Activated CD4-positive, alpha-beta T cell treated with anti-CD3 and anti-CD28 coated beads, Interleukin-2, amount 10 ng/mL, durations not matched to agents 7 days and 5 days (primary cell): ENCODE data around the gene PIP5KL1. TPM values are rescaled to one million over a fixed set of nuclear protein-coding genes. Genes with fewer than 3 reads are reported as not detected.
A peak's percentile ranks its signal among the peaks of the same experiment; 100 is the strongest.

ENCODE experiments used
- CTCF ChIA-PET: fragments of 350-600 bp; sonication (Branson Sonifier 250); formaldehyde crosslinking; loops from one replicate; lab custom pipeline; 2021; ENCODE audit warnings: antibody characterized with exemption; lab: Charles Lee
- POLR2A ChIA-PET: fragments of 350-600 bp; sonication (Branson Sonifier 250); formaldehyde crosslinking; loops from one replicate; lab custom pipeline; 2021; ENCODE audit warnings: antibody characterized with exemption; lab: Charles Lee
- DNase-seq: peaks from one replicate; pipeline ENCODE4 v3.0.0-alpha.2; 2020
- H3K27ac Mint-ChIP-seq: one replicate; pipeline ENCODE4 v1.8.0; 2021; ENCODE audit warnings: mild to moderate bottlenecking, moderate library complexity, mixed read lengths
- H3K27me3 Mint-ChIP-seq: one replicate; pipeline ENCODE4 v1.8.0; 2021; ENCODE audit warnings: mixed read lengths
- H3K36me3 Mint-ChIP-seq: one replicate; pipeline ENCODE4 v1.8.0; 2021; ENCODE audit warnings: low read depth, mixed read lengths
- H3K4me1 Mint-ChIP-seq: one replicate; pipeline ENCODE4 v1.8.0; 2021; ENCODE audit warnings: mixed read lengths
- H3K4me3 Mint-ChIP-seq: one replicate; pipeline ENCODE4 v1.8.0; 2021; ENCODE audit warnings: mild to moderate bottlenecking, moderate library complexity, mixed read lengths
- H3K9me3 Mint-ChIP-seq: one replicate; pipeline ENCODE4 v1.8.0; 2021; ENCODE audit warnings: mixed read lengths
- total RNA-seq, 2 experiments: library from RNA; stranded (reverse); gene quantifications; one replicate each; pipeline ENCODE4 v1.2.3, GENCODE V29; 2021

PIP5KL1 gene
- total RNA-seq, 2 experiments from 2014 or later, result 2.5 to 4.1 TPM

DNA sequence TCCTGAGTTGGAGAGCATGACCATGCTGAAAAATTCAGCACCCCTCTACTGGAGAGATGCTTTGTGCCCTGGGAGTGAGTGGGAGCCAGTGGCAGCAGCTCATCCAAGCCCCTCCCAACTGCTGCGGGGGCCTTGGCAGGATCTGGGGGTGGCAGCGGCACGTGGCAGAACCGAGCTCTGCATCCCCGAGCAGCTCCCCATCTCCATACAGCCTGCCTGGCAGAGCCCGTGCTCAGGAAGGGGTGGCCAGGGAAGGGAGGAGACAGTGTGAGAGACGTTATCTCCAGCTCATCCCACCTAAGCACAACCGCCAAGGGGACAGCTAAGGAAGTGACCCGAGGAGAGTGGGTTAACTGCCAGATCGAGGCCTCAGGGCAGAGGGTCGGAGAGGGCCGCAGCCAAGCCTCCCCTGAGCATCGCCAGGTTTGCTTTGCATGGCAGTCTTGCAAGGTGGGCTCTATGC, 24.3 kb upstream of the PIP5KL1 start:
- peak overlapping the region; percentile 80 for H3K27ac Mint-ChIP-seq
- H3K4me3 Mint-ChIP-seq, result no peak overlapping the region
- H3K27me3 Mint-ChIP-seq, result no peaks in the 10 kb centered on the region
- DNase-seq, result no peak
- no peaks in the 10 kb centered on the region for H3K9me3 Mint-ChIP-seq
- H3K4me1 Mint-ChIP-seq, result peaks cover 85% of the 10 kb centered on the region
- peaks cover 68% of the 10 kb centered on the region for H3K36me3 Mint-ChIP-seq
- CTCF ChIA-PET, result interaction anchor here (1.0 to 7.5 kb wide), 17 partner anchors 8 to 170 kb away, joined by 3 to 94 read pairs (median 4); no protein-coding TSS in a partner anchor
- POLR2A ChIA-PET, result no interaction called here

DNA sequence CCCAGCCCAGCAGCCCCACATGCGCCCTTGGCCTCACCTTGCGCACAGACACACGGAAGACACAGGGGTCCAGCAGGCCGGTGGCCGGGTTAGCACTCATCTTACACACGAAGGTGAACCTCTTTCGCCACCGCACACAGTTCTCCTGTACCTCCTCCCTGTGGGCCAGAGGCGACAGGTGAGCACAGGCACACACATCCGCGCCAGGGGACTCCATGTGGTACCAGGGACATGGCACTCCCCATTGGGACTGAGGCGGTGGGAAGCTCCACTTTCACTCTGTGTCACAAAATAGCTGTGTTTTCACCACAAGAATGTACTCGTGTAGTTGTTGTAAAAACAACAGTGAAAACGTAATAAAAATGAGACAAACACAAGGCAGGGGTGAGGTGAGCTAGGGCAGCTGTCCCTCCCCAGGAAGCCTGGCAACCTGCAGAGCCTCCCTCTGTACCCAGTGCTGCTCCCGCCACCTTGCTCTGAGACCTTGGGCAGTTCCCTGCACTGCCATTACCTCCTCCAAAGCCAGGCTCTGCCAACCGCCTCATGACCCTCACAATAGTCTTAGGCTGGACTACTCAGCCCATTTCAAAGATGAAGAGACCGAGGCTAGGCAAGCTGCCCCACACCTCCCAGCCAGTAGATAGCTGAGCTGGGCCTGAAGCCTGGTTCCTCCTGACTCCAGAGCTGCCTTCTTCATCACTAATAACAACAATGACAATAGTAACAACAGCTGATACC, 23.4 kb upstream of the PIP5KL1 start:
- H3K4me1 Mint-ChIP-seq, result peaks cover 83% of the 10 kb centered on the region
- ChIA-PET CTCF (interaction anchor here (0.7 to 7.5 kb wide), 10 partner anchors 9 to 119 kb away, joined by 3 to 94 read pairs (median 8); partner anchors contain the start of gene PIP5KL1), POLR2A (no interaction called here)

DNA sequence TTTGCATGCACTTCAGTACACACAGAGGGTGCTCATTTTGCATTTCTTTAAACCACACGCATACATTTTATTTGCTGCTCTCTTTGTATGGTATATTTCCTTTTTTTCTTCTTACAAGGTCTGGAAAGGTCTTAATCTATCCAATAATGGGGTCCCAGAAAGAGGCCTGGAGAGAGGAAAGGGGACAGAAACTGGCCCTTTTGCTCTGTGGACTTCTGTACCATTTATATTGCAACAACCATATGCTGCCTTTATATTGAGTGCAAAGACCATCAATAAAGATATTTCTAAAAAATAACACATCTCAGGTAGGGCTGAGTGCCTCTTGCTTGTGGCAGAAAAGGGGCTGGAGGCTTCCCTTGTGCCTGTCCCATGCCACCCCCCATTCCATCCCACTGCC, 22.6 kb upstream of the PIP5KL1 start:
- H3K4me1 Mint-ChIP-seq, result peaks cover 82% of the 10 kb centered on the region
- H3K4me3 Mint-ChIP-seq, result no peak overlapping the region
- ChIA-PET POLR2A (no interaction called here), CTCF (interaction anchor here (1.2 to 7.5 kb wide), 4 partner anchors 10 to 114 kb away, joined by 3 to 94 read pairs (median 36); partner anchors contain the start of genes NAIF1 and SLC25A25)
- no peak for DNase-seq
- H3K27ac Mint-ChIP-seq, result peak overlapping the region; percentile 80
- H3K36me3 Mint-ChIP-seq, result peaks cover 60% of the 10 kb centered on the region
- H3K27me3 Mint-ChIP-seq, result no peaks in the 10 kb centered on the region
- H3K9me3 Mint-ChIP-seq, result no peaks in the 10 kb centered on the region

More for the DNA sequence above, 23.4 kb upstream of the PIP5KL1 start:
- no peaks in the 10 kb centered on the region for H3K9me3 Mint-ChIP-seq
- H3K27me3 Mint-ChIP-seq, result no peaks in the 10 kb centered on the region
- H3K36me3 Mint-ChIP-seq, result peaks cover 61% of the 10 kb centered on the region
- peak overlapping the region; percentile 80 for H3K27ac Mint-ChIP-seq
- peak overlapping the region; percentile 36 for H3K4me3 Mint-ChIP-seq
- peak; percentile 48 for DNase-seq

DNA sequence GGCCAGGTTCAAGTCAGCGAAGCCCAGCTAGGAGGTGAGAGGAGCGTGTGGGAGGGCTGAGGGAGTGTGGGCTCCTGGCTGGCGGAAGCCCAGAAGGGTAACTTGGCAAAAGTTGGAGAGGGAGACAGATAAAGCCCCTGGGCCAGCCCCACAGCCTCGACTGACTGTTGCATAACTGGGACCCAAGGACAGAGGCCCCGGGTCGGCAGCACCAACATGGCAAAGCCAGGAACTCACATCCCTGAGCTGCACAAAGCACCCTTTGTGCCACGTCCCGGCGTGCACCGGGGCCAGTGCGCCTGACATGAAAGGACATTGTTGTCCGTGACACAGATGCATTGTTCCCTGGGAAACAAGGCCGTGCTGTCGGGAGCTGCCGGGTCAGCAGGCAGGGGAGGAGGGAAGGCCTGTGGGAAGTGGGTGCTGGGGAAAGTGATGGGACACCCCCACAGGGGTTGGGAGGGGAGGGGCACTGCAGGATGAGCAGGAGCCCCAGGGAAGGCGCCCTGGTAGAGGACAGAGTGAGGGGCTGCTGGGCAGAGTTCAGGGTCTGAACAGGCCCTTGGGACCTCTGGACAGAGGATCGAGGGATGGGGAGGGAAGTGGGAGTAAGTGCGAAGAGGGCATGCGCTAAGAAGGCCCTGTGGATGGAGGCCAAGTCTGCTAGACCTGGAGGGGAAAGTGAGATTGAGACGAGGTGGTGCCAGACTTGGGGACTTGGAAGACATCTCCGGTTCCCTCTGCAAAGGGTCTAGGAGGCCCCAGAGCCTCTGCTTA, 20.1 kb upstream of the PIP5KL1 start:
- H3K36me3 Mint-ChIP-seq, result peaks cover 67% of the 10 kb centered on the region
- CTCF ChIA-PET, result interaction anchor here (0.6 to 7.5 kb wide), 4 partner anchors 8 to 84 kb away, joined by 3 to 94 read pairs (median 6); no protein-coding TSS in a partner anchor
- POLR2A ChIA-PET, result no interaction called here
- H3K27ac Mint-ChIP-seq, result peak overlapping the region; percentile 80
- H3K4me3 Mint-ChIP-seq, result no peak overlapping the region
- H3K27me3 Mint-ChIP-seq, result no peaks in the 10 kb centered on the region
- no peak for DNase-seq
- peaks cover 77% of the 10 kb centered on the region for H3K4me1 Mint-ChIP-seq
- no peaks in the 10 kb centered on the region for H3K9me3 Mint-ChIP-seq

DNA sequence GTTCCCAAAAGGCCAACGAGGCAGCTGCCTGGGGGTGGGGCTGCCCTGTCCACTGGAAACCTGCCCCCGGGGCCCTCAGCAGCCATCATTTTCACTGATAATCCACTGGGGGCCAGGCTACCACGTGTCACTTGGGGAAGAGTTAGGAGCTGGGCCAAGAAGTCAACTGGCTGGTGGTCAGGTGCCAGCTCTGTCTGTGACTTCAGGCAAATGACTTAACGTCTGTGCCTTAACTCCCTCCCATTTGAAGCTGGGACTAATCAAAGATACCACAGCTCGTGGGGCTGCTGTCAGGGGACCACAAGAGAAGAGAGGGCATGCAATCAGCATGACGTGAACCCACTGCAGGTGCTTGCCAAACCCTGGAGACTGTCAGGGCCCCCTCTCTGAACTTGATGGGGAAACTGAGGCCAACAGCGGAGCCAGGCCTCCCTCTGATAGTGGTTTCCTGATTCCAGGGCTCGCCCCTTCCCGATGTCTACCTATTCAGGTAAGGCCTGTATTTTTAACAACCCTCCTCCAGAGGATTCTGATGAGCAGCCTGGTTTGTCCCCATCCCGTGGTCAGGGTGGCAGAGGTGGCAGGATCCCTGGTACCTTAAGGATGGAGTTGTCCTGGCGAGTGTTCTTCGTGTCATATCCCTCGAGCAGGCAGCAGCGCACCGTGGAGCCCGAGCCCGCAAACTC, 19.4 kb upstream of the PIP5KL1 start:
- no peaks in the 10 kb centered on the region for H3K27me3 Mint-ChIP-seq
- ChIA-PET CTCF (interaction anchor here (0.8 to 1.7 kb wide), 3 partner anchors 24 to 89 kb away, joined by 3 to 7 read pairs (median 6); no protein-coding TSS in a partner anchor), POLR2A (no interaction called here)
- no peak overlapping the region for H3K4me3 Mint-ChIP-seq
- H3K27ac Mint-ChIP-seq, result peak overlapping the region; percentile 57
- peaks cover 72% of the 10 kb centered on the region for H3K4me1 Mint-ChIP-seq
- peaks cover 67% of the 10 kb centered on the region for H3K36me3 Mint-ChIP-seq
- no peak for DNase-seq
- H3K9me3 Mint-ChIP-seq, result no peaks in the 10 kb centered on the region

DNA sequence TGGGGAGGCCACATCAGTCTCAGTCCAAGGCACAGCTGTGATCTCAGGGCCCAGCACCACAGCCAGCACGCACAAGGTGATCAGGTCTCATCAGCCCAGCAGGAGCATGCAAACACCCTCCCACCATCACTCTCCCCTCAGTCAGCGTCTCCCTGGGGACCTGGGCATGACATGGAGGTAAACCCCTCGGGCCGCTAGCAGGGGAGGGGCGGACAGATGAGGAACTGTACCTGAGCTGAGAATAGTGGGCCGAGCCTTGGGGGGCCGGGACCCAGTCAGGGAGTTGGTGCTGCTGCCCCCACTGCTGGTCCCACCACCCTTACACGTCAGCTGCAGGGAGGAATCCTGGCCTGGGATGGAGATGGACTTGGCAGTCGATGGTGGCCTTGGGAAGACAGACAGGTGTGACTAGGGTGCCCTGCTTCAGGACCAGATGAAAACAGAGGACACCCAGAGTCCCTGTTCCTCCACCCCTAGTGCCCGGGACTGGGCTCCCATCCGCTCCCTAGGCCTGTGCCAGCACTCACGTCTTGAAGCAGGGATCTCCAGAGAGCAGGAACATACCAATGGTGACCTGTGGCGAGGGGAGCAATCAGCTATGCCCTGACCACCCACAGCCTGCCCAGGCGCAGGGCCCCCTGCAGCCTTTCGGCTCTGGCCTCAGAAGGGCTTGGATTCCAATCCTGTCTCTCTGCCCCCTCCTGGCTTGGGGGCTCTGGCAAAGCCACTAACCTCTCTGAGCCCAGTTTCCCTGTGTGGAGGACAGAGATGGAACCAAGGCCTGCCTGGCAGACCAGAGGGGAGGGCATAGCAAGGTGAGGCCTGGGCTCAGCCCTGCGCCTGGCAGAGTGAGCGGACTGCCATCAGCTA, 17.5 kb upstream of the PIP5KL1 start:
- H3K9me3 Mint-ChIP-seq, result no peaks in the 10 kb centered on the region
- peaks cover 69% of the 10 kb centered on the region for H3K36me3 Mint-ChIP-seq
- no peak overlapping the region for H3K4me3 Mint-ChIP-seq
- no peak for DNase-seq
- ChIA-PET POLR2A (no interaction called here), CTCF (interaction anchor here (0.6 to 1.7 kb wide), 6 partner anchors 8 to 112 kb away, joined by 4 to 7 read pairs (median 6); no protein-coding TSS in a partner anchor)
- no peaks in the 10 kb centered on the region for H3K27me3 Mint-ChIP-seq
- peak overlapping the region; percentile 41 for H3K27ac Mint-ChIP-seq
- peaks cover 68% of the 10 kb centered on the region for H3K4me1 Mint-ChIP-seq

DNA sequence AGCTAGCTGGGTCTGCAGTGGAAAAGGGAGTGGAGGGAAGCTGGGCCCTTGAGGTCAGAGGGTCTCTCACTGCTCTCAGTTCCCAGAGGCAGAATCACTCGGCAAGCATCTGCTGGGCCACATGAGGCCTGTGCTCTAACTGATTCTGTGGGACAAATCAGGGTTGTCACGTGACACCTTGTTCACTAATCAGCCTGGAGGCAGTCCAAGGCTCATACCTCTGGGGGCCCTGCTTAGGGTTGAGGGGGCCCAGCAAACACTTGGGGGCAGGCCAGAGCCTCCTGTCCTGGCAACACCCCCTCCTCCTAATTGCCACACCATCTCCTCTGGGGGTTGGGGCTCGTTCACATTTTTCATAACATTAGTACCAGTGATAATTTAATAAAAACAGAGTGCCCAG, 16.2 kb upstream of the PIP5KL1 start:
- Mint-ChIP-seq H3K27ac (peak overlapping the region; percentile 71), H3K4me1 (peaks cover 64% of the 10 kb centered on the region), H3K27me3 (no peaks in the 10 kb centered on the region), H3K9me3 (no peaks in the 10 kb centered on the region), H3K36me3 (peaks cover 72% of the 10 kb centered on the region), H3K4me3 (no peak overlapping the region)
- ChIA-PET POLR2A (no interaction called here), CTCF (interaction anchor here (6.9 kb wide), 1 partner anchor 89 kb away, joined by 103 read pairs; no protein-coding TSS in a partner anchor)
- DNase-seq, result no peak

DNA sequence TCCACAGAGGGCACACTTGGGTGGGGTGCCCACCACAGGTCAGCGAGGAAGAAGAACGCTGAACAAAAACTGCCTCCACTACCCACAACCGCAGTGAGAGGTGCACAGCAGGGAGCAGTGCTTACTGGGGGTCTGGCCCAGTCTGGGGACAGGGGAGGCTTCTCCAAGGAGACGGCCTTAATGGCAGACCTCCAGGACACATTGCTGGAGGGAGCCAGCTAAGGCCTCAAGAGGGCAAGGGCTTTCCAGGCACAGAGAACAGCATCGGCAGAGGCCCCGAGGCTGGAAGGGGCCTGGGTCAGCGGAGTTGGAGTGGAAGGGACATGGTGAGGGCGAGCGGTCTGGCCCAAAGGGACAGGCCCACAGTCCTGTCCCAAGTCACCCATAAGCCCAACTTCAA, 15.4 kb upstream of the PIP5KL1 start:
- Mint-ChIP-seq H3K9me3 (no peaks in the 10 kb centered on the region), H3K4me1 (peaks cover 61% of the 10 kb centered on the region), H3K27me3 (no peaks in the 10 kb centered on the region), H3K4me3 (no peak overlapping the region), H3K27ac (peak overlapping the region; percentile 54), H3K36me3 (peaks cover 73% of the 10 kb centered on the region)
- DNase-seq, result no peak
- ChIA-PET POLR2A (no interaction called here), CTCF (interaction anchor here (6.9 kb wide), 1 partner anchor 89 kb away, joined by 103 read pairs; no protein-coding TSS in a partner anchor)

DNA sequence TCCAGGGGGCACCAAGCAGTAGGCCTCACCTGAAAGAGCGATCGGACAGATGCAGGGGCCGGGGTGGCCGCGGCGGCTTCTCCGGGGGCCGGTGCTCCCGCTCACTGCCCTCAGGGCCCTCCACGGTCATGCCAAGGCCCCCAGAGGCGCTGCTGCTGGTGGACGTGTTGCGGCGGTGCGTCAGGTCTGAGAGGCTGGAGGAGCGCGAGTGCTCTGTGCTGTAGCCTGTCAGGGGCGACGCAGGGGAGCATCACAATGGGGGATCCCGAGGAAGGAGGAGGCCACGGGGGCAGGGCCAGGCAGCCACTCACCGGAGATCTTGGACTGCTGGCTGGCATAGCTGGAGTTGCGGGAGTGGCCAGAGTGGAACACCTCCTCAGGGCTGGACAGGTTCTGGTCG, 14.8 kb upstream of the PIP5KL1 start:
- no peak for DNase-seq
- ChIA-PET CTCF (interaction anchor here (4.9 to 6.9 kb wide), 2 partner anchors 9 to 90 kb away, joined by 94 to 103 read pairs; no protein-coding TSS in a partner anchor), POLR2A (no interaction called here)
- no peaks in the 10 kb centered on the region for H3K27me3 Mint-ChIP-seq
- H3K4me1 Mint-ChIP-seq, result peaks cover 58% of the 10 kb centered on the region
- no peaks in the 10 kb centered on the region for H3K9me3 Mint-ChIP-seq
- H3K27ac Mint-ChIP-seq, result no peak overlapping the region
- H3K4me3 Mint-ChIP-seq, result no peak overlapping the region
- peaks cover 74% of the 10 kb centered on the region for H3K36me3 Mint-ChIP-seq

DNA sequence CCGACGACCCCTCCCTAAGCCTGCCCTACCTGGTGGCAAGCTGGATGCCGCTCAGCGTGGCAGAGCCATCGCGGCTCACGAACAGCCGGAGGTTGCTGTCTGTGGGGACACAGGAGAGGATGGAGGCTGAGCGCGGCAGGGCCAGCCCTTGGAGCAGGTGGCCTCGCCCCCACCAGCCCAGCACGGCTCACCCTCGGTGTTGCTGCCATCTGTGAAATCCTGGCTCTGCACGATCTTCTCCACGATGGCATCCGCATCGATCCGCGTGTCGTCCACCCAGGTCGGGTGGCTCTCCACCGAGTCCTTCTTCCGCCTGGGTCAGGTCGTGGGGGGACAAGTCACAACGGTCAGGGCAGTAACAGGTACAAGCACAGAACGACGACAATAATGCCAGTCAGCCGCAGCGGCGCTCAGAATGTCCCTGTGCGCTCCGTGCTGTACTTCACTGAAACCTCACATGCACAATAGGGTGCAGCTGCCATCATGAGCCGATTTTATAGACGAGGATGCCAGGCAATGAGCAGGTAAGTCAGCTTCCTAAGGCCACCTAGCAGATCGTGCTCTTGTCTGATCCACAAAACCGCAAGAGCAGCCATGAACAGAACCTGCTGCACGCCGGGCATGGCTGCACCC, 14.1 kb upstream of the PIP5KL1 start:
- peaks cover 74% of the 10 kb centered on the region for H3K36me3 Mint-ChIP-seq
- no peaks in the 10 kb centered on the region for H3K9me3 Mint-ChIP-seq
- H3K27ac Mint-ChIP-seq, result no peak overlapping the region
- H3K4me1 Mint-ChIP-seq, result peaks cover 55% of the 10 kb centered on the region
- DNase-seq, result no peak
- ChIA-PET POLR2A (no interaction called here), CTCF (interaction anchor here (0.6 to 6.9 kb wide), 14 partner anchors 10 to 173 kb away, joined by 3 to 103 read pairs (median 8); partner anchors contain the start of genes EEIG1, NAIF1 and PIP5KL1)
- H3K27me3 Mint-ChIP-seq, result no peaks in the 10 kb centered on the region
- H3K4me3 Mint-ChIP-seq, result no peak overlapping the region

DNA sequence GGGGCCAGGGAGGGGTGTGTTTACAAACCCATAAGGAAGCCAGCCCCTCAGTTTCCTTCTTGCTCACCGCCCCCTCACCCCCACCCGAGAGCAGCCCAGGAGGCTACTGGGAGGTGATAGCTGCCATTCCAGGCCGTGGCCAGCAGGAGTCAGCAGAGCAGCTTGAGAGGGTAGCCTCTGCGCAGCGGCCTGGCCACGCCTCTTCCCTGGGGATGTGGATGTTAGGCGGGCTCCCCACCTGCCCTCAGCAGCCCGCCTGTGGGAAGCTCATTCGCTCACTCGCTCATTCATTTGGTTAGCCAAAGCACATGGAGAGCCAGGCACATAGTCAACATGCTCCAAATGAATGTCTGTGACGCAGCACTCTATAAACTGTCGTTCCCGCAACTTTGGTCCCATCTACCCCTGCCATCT, 13.2 kb upstream of the PIP5KL1 start:
- DNase-seq, result peak; percentile 81
- H3K9me3 Mint-ChIP-seq, result no peaks in the 10 kb centered on the region
- ChIA-PET POLR2A (interaction anchor here (0.6 to 1.2 kb wide), 2 partner anchors 35 to 97 kb away, joined by 3 to 4 read pairs; no protein-coding TSS in a partner anchor), CTCF (interaction anchor here (0.6 to 6.9 kb wide), 25 partner anchors 10 to 174 kb away, joined by 3 to 103 read pairs (median 5); partner anchors contain the start of genes EEIG1, NAIF1 and PIP5KL1)
- peaks cover 55% of the 10 kb centered on the region for H3K4me1 Mint-ChIP-seq
- H3K36me3 Mint-ChIP-seq, result peaks cover 77% of the 10 kb centered on the region
- peak overlapping the region; percentile 73 for H3K27ac Mint-ChIP-seq
- H3K27me3 Mint-ChIP-seq, result no peaks in the 10 kb centered on the region
- no peak overlapping the region for H3K4me3 Mint-ChIP-seq
